KMS-11 (cell line): ENCODE data around the gene MTG1.

Source experiments
- H2AFZ ChIP-seq: fragments of 200-600 bp; sonication (generic); 2 replicates; pipeline ENCODE4 v1.6.1; 2016; ENCODE audit warnings: antibody characterized with exemption, mixed run types, low read depth
- H3K27ac ChIP-seq: fragments of 200-600 bp; sonication (generic); 2 replicates; pipeline ENCODE4 v1.6.1; 2016; ENCODE audit warnings: mild to moderate bottlenecking, mixed run types
- H3K27me3 ChIP-seq: fragments of 200-600 bp; sonication (generic); 2 replicates; pipeline ENCODE4 v1.6.1; 2017; ENCODE audit warnings: mild to moderate bottlenecking, low read depth, mixed run types, moderate library complexity; ENCODE audit not compliant: insufficient read depth
- H3K36me3 ChIP-seq: fragments of 200-600 bp; sonication (generic); 2 replicates; pipeline ENCODE4 v1.6.1; 2017; ENCODE audit warnings: mild to moderate bottlenecking, mixed run types; ENCODE audit not compliant: insufficient read depth
- H3K4me1 ChIP-seq: fragments of 200-600 bp; sonication (generic); 2 replicates; pipeline ENCODE4 v1.6.1; 2016; ENCODE audit warnings: mild to moderate bottlenecking, low read depth, mixed run types; ENCODE audit not compliant: poor library complexity, severe bottlenecking
- H3K4me2 ChIP-seq: fragments of 200-600 bp; sonication (generic); 2 replicates; pipeline ENCODE4 v1.7.0; 2016; ENCODE audit warnings: mild to moderate bottlenecking, mixed run types
- H3K4me3 ChIP-seq: fragments of 200-600 bp; sonication (generic); IDR thresholded peaks from 2 replicates; pipeline ENCODE4 v1.6.1; 2017; ENCODE audit warnings: low read depth, low read length, mixed read lengths; ENCODE audit not compliant: insufficient read depth
- H3K79me2 ChIP-seq: fragments of 200-600 bp; sonication (generic); 2 replicates; pipeline ENCODE4 v1.6.1; 2016; ENCODE audit warnings: low read depth, mixed run types; ENCODE audit not compliant: insufficient read depth
- H3K9ac ChIP-seq: fragments of 200-600 bp; sonication (generic); 2 replicates; pipeline ENCODE4 v1.6.1; 2016; ENCODE audit warnings: mild to moderate bottlenecking, mixed run types
- H4K20me1 ChIP-seq: fragments of 200-600 bp; sonication (generic); 2 replicates; pipeline ENCODE4 v1.6.1; 2016; ENCODE audit warnings: mild to moderate bottlenecking, mixed run types; ENCODE audit not compliant: insufficient read depth
- CTCF ChIP-seq: fragments of 200-600 bp; sonication (generic); conservative IDR thresholded peaks from 2 replicates; pipeline ENCODE4 v1.6.1; 2017; ENCODE audit warnings: low read depth, mild to moderate bottlenecking, antibody characterized with exemption, low read length, moderate library complexity, mixed read lengths

The MTG1 gene

GRCh38 chr10:133445268-133445732 lies 51.3 kb downstream of the MTG1 start:
- TF ChIP-seq CTCF, result no peak
- H3K4me2 ChIP-seq, result no peak overlapping the region
- H4K20me1 ChIP-seq, result no peaks in the 10 kb centered on the region
- no peaks in the 10 kb centered on the region for H3K79me2 ChIP-seq
- H3K27ac ChIP-seq, result no peak overlapping the region
- no peak overlapping the region for H2AFZ ChIP-seq
- H3K4me3 ChIP-seq, result no peak overlapping the region
- H3K9ac ChIP-seq, result no peak overlapping the region
- no peaks in the 10 kb centered on the region for H3K36me3 ChIP-seq
- H3K4me1 ChIP-seq, result no peaks in the 10 kb centered on the region
- H3K27me3 ChIP-seq, result no peaks in the 10 kb centered on the region

- no peak overlapping the region for H2AFZ ChIP-seq
- H3K4me3 ChIP-seq, result no peak overlapping the region
- H3K36me3 ChIP-seq, result no peaks in the 10 kb centered on the region
- H3K9ac ChIP-seq, result no peak overlapping the region
- no peaks in the 10 kb centered on the region for H3K4me1 ChIP-seq
- H3K27me3 ChIP-seq, result no peaks in the 10 kb centered on the region
- no peak for TF ChIP-seq CTCF
- H3K27ac ChIP-seq, result no peak overlapping the region
- no peaks in the 10 kb centered on the region for H3K79me2 ChIP-seq
- H4K20me1 ChIP-seq, result no peaks in the 10 kb centered on the region
- no peak overlapping the region for H3K4me2 ChIP-seq
Measured at GRCh38 chr10:133445751-133446708, 52.1 kb downstream of the MTG1 start.

GRCh38 chr10:133446979-133447378 lies 53.0 kb downstream of the MTG1 start:
- no peaks in the 10 kb centered on the region for H4K20me1 ChIP-seq
- H3K4me2 ChIP-seq, result no peak overlapping the region
- no peak overlapping the region for H3K27ac ChIP-seq
- H3K79me2 ChIP-seq, result no peaks in the 10 kb centered on the region
- no peak for TF ChIP-seq CTCF
- no peak overlapping the region for H3K4me3 ChIP-seq
- no peaks in the 10 kb centered on the region for H3K27me3 ChIP-seq
- no peaks in the 10 kb centered on the region for H3K4me1 ChIP-seq
- H3K9ac ChIP-seq, result no peak overlapping the region
- no peaks in the 10 kb centered on the region for H3K36me3 ChIP-seq
- H2AFZ ChIP-seq, result no peak overlapping the region

- Histone ChIP-seq H3K36me3 (no peaks in the 10 kb centered on the region), H4K20me1 (no peaks in the 10 kb centered on the region), H3K4me2 (no peak overlapping the region), H3K4me3 (no peak overlapping the region), H3K79me2 (no peaks in the 10 kb centered on the region), H3K4me1 (no peaks in the 10 kb centered on the region), H3K27me3 (no peaks in the 10 kb centered on the region), H3K9ac (no peak overlapping the region), H3K27ac (no peak overlapping the region), H2AFZ (no peak overlapping the region)
- no peak for TF ChIP-seq CTCF
Measured at GRCh38 chr10:133448120-133448519, 54.2 kb downstream of the MTG1 start.
